HG03342 (cell line): ENCODE data around the gene MAP7.
A peak's percentile ranks its signal among the peaks of the same experiment; 100 is the strongest.

ENCODE experiments used
- ATAC-seq: cut with Tn5 transposase; IDR thresholded peaks from one replicate; pipeline ENCODE4 v1.9.1; 2021; ENCODE audit warnings: mild to moderate bottlenecking, moderate library complexity; ENCODE audit not compliant: unreplicated experiment

The MAP7 gene

GRCh38 chr6:136566007-136566487 lies 15.8 kb upstream of the MAP7 start:
- no peak for ATAC-seq

- no peak for ATAC-seq
Observed at GRCh38 chr6:136564180-136564579, 14.0 kb upstream of the MAP7 start.

GRCh38 chr6:136563386-136564152 lies 13.3 kb upstream of the MAP7 start:
- ATAC-seq, result no peak

GRCh38 chr6:136562211-136562610 lies 12.0 kb upstream of the MAP7 start:
- ATAC-seq, result no peak

- no peak for ATAC-seq
Observed at GRCh38 chr6:136553166-136553787, 3.1 kb upstream of the MAP7 start.

- no peak for ATAC-seq
Observed at GRCh38 chr6:136552054-136552453, 1.8 kb upstream of the MAP7 start.

- ATAC-seq, result no peak
Observed at GRCh38 chr6:136551103-136551502, 881 bp upstream of the MAP7 start.

GRCh38 chr6:136550045-136550329 lies 235 bp downstream of the MAP7 start:
- ATAC-seq, result peak; percentile 54

- ATAC-seq, result peak; percentile 6
Observed at GRCh38 chr6:136549300-136550044, 750 bp downstream of the MAP7 start.

GRCh38 chr6:136548582-136549299 lies 1.5 kb downstream of the MAP7 start:
- no peak for ATAC-seq

- no peak for ATAC-seq
Observed at GRCh38 chr6:136547871-136548270, 2.4 kb downstream of the MAP7 start.

GRCh38 chr6:136547336-136547735 lies 2.9 kb downstream of the MAP7 start:
- ATAC-seq, result no peak

GRCh38 chr6:136546331-136546730 lies 3.9 kb downstream of the MAP7 start:
- no peak for ATAC-seq

GRCh38 chr6:136544326-136544725 lies 5.9 kb downstream of the MAP7 start:
- no peak for ATAC-seq

- ATAC-seq, result no peak
Observed at GRCh38 chr6:136541395-136541794, 8.8 kb downstream of the MAP7 start.

GRCh38 chr6:136539967-136540652 lies 10.1 kb downstream of the MAP7 start:
- no peak for ATAC-seq

- no peak for ATAC-seq
Observed at GRCh38 chr6:136538836-136539235, 11.4 kb downstream of the MAP7 start.

- no peak for ATAC-seq
Observed at GRCh38 chr6:136535880-136536650, 14.2 kb downstream of the MAP7 start.

GRCh38 chr6:136535017-136535765 lies 15.0 kb downstream of the MAP7 start:
- ATAC-seq, result no peak
